Stimulated activated CD4-positive, alpha-beta T cell treated with anti-CD3 and anti-CD28 coated beads, Interleukin-1b, Interleukin-23, amount 100 ng/mL, for 24 hours (primary cell): ENCODE results near the gene SYNE1.
"Not testable (repeated sequence)": the region's sequence is repeated elsewhere in the genome, so short reads cannot be mapped to it uniquely, and the experiment has no call there.

Source experiments
- DNase-seq, 4 experiments: peaks; one replicate each; pipeline ENCODE4 v3.0.0-alpha.2; 2020; ENCODE audit warnings: low read depth in 4 of 4, low spot score in 1 of 4

The SYNE1 gene

GRCh38 chr6:152496731-152497130, 140.4 kb downstream of the SYNE1 start:
- DNase-seq = no peak

- not testable (repeated sequence) for DNase-seq
These were observed 141.7 kb downstream of the SYNE1 start for GRCh38 chr6:152495456-152495855.

DNA sequence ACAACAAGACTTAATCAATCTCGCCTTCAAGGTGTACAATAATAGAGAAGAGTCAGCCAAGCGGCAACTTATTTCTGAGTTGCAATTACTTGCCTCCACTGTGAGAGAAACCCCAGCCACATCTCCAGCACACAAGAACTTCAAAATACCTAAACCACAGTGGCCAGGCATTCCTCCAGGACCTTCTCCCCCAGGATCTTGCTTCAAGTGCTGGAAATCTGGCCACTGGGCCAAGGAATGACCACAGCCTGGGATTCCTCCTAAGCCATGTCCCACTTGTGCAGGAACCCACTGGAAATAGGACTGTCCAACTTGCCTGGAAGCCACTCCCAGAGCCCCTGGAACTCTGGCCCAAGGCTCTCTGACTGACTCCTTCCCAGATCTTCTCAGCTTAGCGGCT, 144.9 kb downstream of the SYNE1 start:
- DNase-seq = not testable (repeated sequence)

GRCh38 chr6:152491501-152491900, 145.7 kb downstream of the SYNE1 start:
- DNase-seq = not testable (repeated sequence)

DNA sequence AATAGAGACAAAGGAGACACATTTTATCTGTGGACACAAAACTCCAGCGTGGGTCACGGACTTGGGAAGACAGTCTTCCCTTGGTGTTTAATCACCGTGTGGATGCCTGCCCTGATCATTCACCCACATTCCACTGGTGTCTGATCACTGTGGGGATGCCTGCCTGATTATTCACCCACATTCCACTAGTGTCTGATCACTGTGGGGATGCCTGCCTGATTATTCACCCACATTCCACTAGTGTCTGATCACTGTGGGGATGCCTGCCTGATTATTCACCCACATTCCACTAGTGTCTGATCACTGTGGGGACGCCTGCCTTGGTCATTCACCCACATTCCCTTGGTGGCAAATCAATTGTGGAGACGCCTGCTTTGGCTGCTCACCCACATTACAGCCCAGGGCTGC, 146.2 kb downstream of the SYNE1 start:
- not testable (repeated sequence) for DNase-seq

GRCh38 chr6:152484806-152485205, 152.4 kb downstream of the SYNE1 start:
- DNase-seq = no peak

GRCh38 chr6:152482289-152482688, 154.9 kb downstream of the SYNE1 start:
- DNase-seq = no peak

DNA sequence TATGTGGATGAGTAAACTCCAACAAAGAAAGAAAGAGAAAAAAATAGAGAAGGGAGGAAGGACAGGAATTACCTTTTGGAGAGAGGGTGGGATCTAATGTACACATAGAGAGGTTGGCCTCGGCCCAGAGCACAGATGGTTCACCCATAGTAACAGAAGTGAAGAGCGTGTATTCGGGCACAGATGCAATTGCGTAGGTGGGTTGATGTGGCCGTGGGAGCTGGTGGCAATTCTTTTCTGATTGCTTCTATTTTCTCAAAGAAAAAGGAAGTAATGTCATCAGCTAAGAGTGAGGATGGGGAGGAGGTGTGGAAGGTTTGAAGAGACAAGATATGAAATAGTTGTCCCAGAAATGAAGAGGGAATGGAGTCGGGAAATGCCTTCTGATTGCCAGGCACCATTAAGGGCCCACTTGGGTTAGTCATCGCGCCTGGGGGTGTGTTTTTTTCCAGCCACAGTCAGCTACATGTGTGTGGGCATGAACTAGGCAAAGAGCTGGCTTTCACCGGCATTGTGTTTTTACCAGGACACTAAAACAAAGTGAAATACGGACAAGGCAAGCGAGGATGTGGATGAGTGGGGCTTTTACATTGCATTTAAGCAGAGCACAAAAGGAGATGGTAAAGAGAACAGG, 158.7 kb downstream of the SYNE1 start:
- no peak for DNase-seq

DNA sequence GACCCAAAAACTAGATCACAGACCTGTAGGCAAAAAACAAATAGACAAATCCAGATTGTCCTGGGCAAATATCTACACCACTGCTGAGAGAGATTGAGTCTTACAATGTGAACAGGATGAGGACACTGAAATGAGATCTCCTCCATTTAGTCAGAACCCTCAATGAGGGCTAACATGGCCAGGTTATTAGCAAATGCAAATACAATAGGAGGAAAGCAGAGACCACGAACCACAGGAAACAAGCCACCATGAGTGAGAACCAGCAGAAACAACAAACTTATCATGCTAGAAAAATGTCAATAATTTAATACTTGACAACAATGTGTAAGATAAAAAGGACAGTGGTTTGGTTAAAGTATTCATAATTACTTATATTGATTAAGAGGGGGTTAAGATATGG, 162.8 kb downstream of the SYNE1 start:
- no peak for DNase-seq

DNA sequence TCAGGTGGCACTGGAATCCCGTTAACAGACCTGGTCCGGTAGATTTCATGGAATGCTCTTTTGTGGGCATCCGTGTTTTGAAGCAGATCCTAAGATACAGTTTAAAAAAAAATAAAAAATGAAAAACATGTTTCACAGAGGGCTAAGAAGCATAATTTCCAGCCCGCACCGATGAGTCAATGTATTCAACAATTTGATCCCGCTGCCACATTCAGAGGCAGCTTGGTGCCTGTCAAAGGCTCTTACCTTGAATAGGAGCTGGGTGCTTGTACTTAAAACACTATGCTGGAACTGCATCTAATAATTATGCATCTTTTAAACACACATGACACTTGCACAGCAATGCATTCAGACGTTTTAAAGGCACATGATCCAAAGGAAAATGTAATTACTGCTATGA, 164.8 kb downstream of the SYNE1 start:
- no peak for DNase-seq

- DNase-seq = no peak
These were observed 165.5 kb downstream of the SYNE1 start for GRCh38 chr6:152471456-152472265.

DNA sequence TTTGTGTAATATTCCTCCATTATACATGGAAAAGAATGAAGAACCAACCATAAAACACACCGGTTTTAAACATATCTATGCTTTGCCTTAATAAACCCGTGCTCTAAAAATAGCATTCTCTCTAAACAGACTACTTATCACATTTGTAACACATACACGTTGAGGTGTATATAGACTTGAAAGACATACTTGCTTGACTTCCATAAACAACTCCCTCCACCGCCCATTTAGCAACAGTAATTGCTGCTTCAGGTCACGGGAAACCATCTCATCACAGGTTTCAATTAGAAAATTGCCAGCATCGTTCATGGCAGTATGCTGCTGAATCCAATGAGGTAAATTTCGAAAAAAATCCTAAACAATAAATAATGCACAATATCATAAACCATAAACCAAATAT, 174.0 kb downstream of the SYNE1 start:
- DNase-seq = no peak

- no peak for DNase-seq
These were observed 174.4 kb downstream of the SYNE1 start for GRCh38 chr6:152462716-152463115.

DNA sequence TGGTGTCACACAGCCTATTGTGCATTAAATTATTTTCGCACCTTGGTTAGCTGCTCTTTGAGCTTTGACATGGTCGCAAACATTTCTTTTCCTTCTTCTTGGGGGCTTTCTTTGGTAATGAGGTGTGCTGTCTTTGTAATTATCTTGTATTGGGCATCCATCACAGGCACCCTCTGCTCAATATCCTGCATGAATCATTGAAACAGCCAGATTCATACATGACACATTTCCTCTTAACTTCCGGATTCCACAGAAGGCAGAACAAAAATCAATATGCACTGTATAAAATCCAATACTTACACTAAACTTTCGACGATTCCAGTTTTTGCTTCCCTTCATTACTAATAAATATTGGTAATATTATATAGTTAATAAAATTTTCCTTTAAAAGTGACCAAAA, 175.6 kb downstream of the SYNE1 start:
- DNase-seq = no peak

GRCh38 chr6:152458648-152459644, 178.2 kb downstream of the SYNE1 start:
- no peak for DNase-seq

DNA sequence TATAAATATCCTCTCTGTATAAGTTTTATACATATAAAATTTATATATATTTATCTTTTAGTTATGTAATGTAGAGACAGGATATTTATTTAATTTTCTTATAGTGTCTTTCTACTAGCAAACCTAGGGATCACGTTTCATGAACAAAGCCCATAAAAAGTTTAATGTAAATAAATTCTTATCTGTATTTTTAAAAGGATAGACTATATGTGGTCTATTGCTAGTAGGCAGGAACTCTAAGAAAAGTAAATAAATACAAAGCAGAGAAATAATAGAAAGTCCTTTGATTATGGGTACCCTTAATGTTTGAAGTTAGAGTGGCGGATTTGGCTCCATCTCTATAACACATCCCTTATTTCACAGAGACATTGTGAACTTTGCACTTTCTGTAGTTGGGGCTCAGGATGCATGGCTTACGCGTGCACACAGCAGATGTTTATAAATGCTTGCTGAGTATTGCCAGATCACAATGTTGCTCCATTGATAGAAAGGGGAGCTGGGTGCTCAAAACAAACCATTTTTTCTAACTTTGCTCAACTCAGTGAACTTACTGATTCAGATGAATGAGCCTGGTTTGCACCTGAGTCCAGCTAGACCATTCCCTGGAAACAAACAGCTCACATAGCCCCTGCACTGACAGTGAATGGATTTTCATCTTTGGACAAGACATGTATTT, 179.1 kb downstream of the SYNE1 start:
- DNase-seq = no peak

DNA sequence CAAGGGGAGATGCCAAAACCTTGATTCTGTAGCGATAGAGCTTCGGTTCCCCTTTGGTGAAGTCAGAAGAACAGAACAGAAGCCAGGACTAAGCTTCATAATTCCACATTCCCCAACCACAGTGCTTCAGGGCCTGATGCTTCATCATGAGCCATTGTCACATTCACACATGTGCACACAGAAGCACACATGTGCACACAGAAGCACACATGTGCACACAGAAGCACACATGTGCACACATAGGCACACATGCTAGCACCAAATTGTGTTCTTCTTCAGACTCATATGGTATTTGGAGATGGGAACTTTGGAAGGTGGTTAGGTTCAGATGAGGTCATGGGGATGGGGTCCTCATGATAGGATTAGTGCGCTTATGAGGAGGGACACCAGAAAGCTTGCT, 183.2 kb downstream of the SYNE1 start:
- no peak for DNase-seq

- no peak for DNase-seq
These were observed 183.7 kb downstream of the SYNE1 start for GRCh38 chr6:152453421-152453820.

GRCh38 chr6:152452639-152453038, 184.5 kb downstream of the SYNE1 start:
- DNase-seq = no peak

- no peak for DNase-seq
These were observed 186.6 kb downstream of the SYNE1 start for GRCh38 chr6:152450519-152450918.

GRCh38 chr6:152441902-152442301, 195.3 kb downstream of the SYNE1 start:
- no peak for DNase-seq
